Measurements from ENCODE around the gene PEX10.

GRCh38 chr1:2432441-2432844 lies 20.1 kb upstream of the PEX10 start:
- no peak for TF ChIP-seq CTCF (IDR thresholded peaks at IDR 0.05; ENCODE audit: poor library complexity)
- TF ChIP-seq EZH2 (IDR thresholded peaks at IDR 0.05; ENCODE audit: borderline replicate concordance) = no peak
- no peak for TF ChIP-seq EZH2phosphoT487 (IDR thresholded peaks at IDR 0.05; ENCODE audit: low read depth, severe bottlenecking, unreplicated experiment)

Measured in hepatocyte (in vitro differentiated cells).